Epidermal melanocyte (primary cell): Measurements from ENCODE around the gene SIX4.

Experiments used
- DNase-seq: peaks from one replicate; pipeline ENCODE4 v3.0.0; 2011; ENCODE audit warnings: low spot score; ENCODE audit not compliant: insufficient read length

Gene SIX4

DNA sequence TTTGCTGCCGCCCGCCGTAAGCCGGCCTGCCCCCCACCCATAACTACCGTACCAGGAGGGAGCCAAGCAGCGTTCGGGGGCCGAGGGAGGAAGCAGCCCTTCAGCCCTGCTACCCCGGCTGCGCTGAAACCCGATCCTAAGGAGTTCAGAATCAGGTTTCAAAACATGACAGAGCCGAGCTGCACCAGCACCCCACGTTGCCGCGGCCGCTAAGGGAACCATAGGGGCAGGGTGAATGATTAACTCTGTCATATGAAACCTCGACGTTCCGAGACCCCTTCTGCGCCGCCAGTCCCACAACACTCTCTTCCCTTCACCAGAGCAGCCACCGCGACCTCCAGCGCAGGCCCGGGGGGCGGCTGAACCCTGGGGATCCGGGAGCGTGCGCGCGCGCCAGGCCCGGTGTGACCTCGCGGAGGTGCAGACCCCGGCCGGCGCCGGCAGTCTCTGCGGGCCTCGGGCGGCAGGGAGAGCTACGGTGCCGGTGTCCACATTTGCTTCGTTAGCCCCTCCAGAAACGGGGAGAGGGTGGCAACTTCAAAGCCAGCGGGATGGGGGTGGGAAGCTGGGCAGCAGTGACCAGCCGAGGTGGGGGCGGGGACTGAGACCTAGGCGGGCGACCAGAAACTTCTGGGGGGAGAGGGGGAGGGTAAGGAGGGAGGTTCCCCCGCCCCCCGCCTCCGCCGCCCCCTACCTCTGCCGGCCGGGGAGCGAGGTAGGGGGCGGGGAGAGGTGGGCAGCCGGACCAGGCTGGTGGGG, 1.6 kb downstream of the SIX4 start:
- DNase-seq: no peak

- no peak for DNase-seq
Measured at GRCh38 chr14:60722107-60722356, 2.1 kb downstream of the SIX4 start.

DNA sequence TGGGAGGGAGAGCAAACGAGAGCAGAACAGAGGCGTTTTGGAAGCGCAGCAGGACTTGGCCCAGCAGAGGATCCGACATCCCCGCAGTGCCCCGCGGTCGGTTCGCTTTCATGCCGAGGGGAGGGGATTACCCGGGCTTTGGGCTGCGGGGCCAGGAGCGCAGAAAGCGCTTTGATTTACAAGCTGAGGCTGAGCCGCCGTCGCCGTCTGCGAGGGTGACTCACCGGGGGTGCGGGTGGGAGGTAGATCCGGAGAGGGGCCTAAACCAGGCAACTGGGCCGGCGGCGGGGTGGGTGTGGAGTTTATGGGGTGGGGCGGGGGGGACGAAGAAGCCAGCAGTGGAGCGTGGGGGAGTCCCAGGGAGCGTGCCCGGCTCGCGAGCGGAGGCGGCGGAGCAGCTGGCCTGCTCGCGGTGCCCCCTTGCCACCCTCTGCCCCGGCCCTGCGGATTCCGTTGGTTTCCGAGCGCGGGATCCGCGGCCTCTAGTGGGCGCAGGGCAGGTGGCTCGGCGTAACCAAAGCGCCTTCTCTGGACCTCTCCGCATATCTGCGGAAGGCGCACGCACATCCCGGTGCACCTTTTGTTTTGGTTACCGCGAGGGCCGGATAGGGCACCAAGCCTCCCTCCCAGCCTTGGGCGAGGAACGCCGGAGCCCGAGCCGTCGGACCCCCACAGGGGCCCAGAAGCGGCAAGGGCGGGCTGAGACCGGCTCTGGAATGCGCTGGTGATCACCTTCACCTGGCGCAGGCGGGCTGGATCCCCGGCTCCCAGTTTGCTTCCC, 2.6 kb downstream of the SIX4 start:
- no peak for DNase-seq

DNA sequence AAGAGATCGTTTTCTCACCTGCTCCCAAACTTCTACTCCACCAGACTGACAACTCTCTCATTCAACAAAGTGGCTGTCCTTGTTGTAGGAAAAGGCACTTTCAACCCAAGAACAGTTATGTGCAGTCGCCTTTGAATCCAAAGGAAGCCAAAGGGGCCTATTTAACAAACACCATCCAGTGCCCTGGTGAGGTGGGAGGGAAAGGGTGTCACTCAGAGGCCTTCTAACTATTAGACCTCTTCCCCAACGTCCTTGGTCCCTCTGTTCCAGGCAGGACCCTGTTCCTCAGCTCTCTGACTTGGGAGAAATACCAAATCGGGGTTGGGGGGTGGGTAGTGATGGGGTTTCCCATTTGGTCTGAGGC, 3.2 kb downstream of the SIX4 start:
- no peak for DNase-seq

- no peak for DNase-seq
Measured at GRCh38 chr14:60720391-60720790, 3.8 kb downstream of the SIX4 start.

DNA sequence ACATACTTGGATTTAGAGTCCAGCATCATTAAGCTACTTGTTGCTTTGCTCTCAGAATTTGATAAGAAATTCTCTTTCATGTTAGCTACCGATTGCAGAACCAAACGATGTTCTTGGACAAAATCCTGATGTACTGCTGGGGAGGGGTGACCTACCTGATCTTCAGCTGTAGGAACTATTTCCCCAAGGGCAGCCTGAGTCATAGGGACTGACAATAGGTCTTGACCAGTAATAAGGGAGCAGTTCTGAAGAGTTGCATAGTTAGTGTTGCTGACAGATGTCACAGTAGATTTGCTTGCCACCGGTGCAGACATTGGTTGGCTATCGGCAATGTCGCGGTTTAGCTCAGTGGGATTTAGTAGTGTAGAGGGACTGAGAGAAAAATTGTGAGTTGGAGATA, 10.6 kb downstream of the SIX4 start:
- no peak for DNase-seq

DNA sequence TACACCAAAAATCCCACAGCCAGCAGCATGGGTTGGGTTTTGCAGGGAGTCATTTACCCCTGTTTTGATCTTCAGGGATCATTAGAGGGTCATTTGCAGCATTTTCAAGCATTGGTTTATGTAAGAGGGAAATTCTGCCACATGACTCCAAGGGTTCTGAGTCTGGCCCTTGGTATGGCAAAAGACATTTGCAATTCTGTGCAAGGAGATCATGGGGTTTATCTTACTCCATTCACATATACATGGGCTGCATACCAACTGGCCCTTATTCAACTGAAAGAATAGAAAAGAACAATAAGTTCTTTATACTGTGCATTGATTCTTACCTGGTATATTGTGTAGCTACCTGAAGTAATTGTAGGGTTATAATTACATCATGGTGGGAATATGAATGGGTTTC, 13.7 kb downstream of the SIX4 start:
- no peak for DNase-seq

DNA sequence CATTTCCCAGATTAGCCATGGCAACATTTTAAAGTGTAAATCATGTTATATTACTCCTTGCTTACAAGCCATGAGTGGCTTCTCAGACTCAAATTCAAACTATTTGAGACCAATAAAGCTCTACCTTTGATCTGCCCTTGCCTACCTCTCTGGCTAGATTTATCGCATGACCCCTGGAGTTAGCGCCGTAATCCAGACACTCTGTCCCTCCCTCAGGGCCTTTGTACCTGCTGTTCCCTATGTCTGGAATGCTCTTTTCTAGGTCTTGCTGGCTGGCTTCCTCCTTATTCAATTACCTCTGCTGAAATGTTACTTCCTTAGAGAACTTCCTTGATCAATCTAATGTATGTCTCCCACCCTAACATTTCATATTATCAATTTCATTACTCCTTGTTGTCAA, 16.3 kb downstream of the SIX4 start:
- no peak for DNase-seq

DNA sequence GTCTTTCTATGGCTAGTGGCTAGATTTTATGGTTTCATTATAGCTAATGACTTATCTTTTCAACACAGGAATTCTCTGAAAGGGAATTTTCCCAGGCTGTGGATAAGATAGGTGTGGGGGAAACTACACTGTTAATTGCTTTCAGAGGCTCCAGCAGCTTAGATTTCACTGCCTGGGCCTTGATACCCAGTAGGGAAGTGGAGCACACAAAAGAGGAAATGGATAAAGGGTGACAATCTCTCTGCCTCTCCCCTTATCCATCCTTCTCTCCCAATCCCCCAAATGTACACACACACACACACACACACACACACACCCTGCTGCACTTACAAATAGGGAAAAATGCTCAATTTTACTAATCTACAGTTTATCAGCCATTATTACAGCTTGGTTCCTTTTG, 19.1 kb downstream of the SIX4 start:
- no peak for DNase-seq

- no peak for DNase-seq
Measured at GRCh38 chr14:60700598-60700997, 23.6 kb downstream of the SIX4 start.

DNA sequence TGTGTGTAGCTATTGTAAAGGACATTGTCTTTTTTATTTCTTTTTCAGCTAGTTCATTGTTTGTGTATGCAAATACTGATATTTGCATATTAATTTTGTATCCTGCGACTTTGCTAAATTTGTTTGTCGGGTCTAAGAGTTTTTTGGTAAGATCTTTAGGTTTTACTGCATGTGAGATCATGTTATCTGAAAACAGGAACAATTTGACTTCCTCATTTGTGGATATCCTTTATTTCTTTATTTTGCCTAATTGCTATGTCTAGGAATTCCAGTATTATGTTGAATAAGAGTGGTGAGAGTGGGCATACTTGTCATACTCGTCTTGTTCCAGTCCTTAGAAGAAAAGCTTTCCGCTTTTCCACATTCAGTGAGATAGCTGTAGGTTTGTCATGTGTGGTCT, 28.8 kb downstream of the SIX4 start:
- DNase-seq: no peak

DNA sequence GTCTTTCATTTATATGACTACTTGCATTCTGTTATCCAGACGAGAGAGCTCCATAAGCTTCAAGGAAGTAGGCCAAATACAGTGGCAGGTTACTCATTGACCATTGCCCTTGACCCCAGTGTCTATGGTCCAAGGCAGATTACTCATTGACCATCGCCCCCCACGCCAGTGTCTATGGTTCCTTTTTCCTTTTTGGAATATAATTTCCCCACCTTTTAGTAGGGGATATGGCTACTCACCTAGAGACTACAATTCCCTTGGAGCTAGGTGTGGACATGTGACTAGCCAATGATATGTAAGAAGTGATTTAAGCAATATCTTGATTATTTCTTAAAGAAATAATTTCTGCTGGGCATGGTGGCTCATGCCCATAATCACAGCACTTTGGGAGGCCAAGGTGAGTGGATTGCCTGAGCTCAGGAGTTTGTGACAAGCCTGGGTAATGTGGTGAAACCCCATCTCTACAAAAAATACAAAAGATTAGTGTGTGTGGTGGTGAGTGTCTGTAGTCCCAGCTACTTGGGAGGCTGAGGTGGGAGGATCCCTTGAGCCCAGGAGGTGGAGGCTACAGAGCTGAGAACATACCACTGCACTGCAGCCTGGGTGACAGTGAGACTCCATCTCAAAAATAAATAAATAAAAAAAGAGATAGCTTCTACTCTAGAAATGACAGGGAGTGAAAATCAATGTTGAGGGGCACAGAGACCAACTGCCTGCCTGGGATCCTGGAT, 32.6 kb downstream of the SIX4 start:
- no peak for DNase-seq

DNA sequence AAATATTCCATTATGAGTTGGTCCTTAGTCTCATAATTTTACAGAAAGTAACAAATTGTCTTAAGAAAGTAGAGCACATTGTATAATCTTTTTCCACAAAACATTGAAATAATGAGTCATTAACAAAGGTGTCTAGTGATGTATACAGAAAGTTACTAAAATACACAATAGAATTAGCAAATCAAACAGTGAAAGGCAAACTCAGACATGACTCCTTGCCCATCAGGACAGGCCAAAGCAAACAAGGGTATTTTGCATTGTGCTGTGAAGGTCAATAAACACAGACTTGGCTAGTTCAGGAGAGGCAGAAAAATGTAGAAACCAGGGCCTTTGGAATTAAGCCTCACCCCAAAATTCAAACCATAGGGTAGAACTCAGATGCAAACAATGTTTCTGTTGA, 37.3 kb downstream of the SIX4 start:
- no peak for DNase-seq

DNA sequence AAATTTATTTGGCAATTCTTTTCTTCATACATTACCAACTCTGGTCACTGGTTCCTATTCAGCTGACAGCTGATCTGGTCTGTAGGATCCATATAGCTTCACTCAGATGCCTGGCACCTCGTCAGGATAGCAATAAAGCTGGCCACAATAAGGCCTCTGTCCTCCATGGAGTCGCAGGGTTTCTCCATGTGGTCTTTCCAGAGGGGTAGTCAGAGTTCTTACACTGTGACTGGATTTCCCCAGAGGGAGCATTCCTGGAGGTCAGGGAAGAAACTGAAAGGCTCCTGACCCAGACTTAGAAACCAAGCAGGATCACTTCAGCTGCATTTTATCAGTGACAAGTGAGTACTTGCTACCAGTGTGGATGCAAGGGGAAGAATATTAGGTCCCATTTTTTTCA, 39.9 kb downstream of the SIX4 start:
- no peak for DNase-seq

DNA sequence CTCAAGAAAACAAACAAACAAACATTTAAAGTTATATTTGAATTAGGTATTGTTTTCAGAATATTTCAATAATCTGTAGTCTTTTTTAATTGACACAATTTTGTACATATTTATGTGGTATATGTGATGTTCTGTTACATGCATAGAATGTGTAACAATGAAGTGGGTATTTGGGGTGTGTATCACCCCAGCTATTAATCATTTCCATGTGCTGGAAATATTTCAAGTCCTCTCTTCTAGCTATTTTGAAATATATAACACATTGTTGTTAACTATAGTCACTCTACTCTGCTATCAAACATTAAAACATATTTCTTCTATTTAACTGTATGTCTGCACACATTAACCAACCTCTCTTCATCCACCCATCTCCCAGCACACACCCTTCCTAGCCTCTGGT, 42.9 kb downstream of the SIX4 start:
- DNase-seq: no peak

- no peak for DNase-seq
Measured at GRCh38 chr14:60680511-60680910, 43.6 kb downstream of the SIX4 start.

DNA sequence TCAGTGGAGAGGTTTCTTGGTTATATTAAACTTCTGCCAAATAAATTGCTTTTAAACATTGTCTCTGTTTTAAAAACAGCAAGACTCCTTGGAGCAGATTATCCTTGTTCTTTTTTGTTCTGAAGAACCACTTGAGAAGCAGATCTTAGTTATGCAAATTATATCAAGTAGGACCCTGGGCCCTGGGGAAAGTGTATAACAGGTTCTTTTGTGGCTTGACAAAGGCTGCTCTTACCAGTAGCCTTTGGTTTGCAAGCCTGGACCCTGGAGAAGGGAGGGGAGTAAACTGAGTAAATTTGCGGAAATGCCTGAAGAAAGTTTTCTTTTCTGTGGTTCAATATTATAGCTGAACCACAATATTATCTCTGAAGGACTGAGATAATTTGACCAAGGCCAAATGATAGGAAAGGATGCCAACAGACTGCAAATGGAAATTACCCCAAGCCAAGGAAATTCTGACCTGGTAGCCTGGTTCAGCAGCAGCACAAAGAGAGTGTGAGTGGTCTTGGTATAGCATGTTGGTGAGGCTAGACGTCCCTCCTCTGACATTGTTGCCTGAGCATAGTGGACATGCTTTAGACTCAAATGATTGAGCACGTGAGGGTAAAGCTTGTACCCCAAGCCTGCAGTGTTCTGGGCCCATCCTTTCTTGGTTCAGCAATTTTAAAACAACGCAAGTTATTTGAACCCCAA, 44.4 kb downstream of the SIX4 start:
- DNase-seq: no peak

DNA sequence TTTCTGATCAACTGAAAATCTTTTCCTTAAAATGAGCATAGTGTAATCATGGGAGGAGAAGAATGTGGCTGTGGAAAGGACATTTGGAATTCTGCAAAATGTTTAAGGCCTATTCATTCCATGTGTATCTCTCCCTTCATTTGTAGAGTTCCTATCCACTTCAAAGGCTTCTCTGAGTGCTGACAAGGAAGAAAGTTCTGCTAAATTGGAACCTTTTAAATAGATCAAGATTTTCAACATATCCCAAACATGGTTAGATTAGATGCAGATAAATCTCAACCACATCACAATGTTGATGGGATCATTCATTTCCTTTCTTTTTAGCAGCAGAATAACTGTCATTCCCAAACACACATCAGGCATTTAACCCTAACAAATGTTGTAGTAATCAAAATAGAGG, 46.5 kb downstream of the SIX4 start:
- DNase-seq: no peak

DNA sequence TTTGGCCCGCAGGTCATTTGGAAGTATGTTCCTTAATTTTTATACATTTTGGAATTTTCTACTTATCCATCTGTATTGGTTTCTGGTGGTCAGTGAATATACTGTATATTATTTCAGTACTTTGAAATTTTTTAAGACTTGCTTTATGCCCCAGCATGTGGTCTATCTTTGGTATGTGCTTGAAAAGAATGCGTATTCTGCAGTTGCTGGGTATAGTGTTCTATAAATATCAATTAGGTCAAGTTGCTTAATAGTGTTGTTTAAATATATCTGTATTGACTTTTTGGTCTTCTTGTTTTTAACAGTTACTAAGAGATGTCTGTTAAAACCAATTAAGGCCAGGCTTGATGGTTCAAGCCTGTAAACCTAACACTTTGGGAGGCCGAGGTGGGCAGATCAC, 53.2 kb downstream of the SIX4 start:
- no peak for DNase-seq

- DNase-seq: no peak
Measured at GRCh38 chr14:60668431-60669112, 55.6 kb downstream of the SIX4 start.

GRCh38 chr14:60665177-60665550, 59.0 kb downstream of the SIX4 start:
- no peak for DNase-seq

- DNase-seq: no peak
Measured at GRCh38 chr14:60662982-60663381, 61.2 kb downstream of the SIX4 start.
